ENCODE results near the gene POT1.

Gene POT1

GRCh38 chr7:124887247-124887646 is 42.4 kb downstream of the POT1 start:
- TF ChIP-seq ZNF274 (IDR thresholded peaks at IDR 0.05; ENCODE audit: low read depth, low read length) = no peak
- no peak overlapping the region for H3K4me3 ChIP-seq (ENCODE audit: low read length)

- TF ChIP-seq ZNF274 (IDR thresholded peaks at IDR 0.05; ENCODE audit: low read depth, low read length) = no peak
- no peak overlapping the region for H3K4me3 ChIP-seq (ENCODE audit: low read length)
Observed at GRCh38 chr7:124881981-124882380, 47.6 kb downstream of the POT1 start.

- no peak for TF ChIP-seq ZNF274 (IDR thresholded peaks at IDR 0.05; ENCODE audit: low read depth, low read length)
- H3K4me3 ChIP-seq (ENCODE audit: low read length) = no peak overlapping the region
Observed at GRCh38 chr7:124879771-124880170, 49.9 kb downstream of the POT1 start.

- no peak overlapping the region for H3K4me3 ChIP-seq (ENCODE audit: low read length)
Observed at GRCh38 chr7:124879103-124879502, 50.5 kb downstream of the POT1 start.

GRCh38 chr7:124874644-124875163 is 54.9 kb downstream of the POT1 start:
- no peak overlapping the region for H3K4me3 ChIP-seq (ENCODE audit: low read length)
- no peak for TF ChIP-seq ZNF274 (IDR thresholded peaks at IDR 0.05; ENCODE audit: low read depth, low read length)

More at GRCh38 chr7:124879103-124879502, 50.5 kb downstream of the POT1 start:
- TF ChIP-seq ZNF274 (IDR thresholded peaks at IDR 0.05; ENCODE audit: low read depth, low read length) = no peak

- no peak for TF ChIP-seq ZNF274 (IDR thresholded peaks at IDR 0.05; ENCODE audit: low read depth, low read length)
- no peak overlapping the region for H3K4me3 ChIP-seq (ENCODE audit: low read length)
Observed at GRCh38 chr7:124857672-124858235, 71.9 kb downstream of the POT1 start.

- no peak overlapping the region for H3K4me3 ChIP-seq (ENCODE audit: low read length)
- TF ChIP-seq ZNF274 (IDR thresholded peaks at IDR 0.05; ENCODE audit: low read depth, low read length) = no peak
Observed at GRCh38 chr7:124856299-124856888, 73.2 kb downstream of the POT1 start.

- no peak overlapping the region for H3K4me3 ChIP-seq (ENCODE audit: low read length)
- TF ChIP-seq ZNF274 (IDR thresholded peaks at IDR 0.05; ENCODE audit: low read depth, low read length) = no peak
Observed at GRCh38 chr7:124843336-124843735, 86.3 kb downstream of the POT1 start.

GRCh38 chr7:124840435-124840834 is 89.2 kb downstream of the POT1 start:
- TF ChIP-seq ZNF274 (IDR thresholded peaks at IDR 0.05; ENCODE audit: low read depth, low read length) = no peak
- H3K4me3 ChIP-seq (ENCODE audit: low read length) = no peak overlapping the region

- no peak for TF ChIP-seq ZNF274 (IDR thresholded peaks at IDR 0.05; ENCODE audit: low read depth, low read length)
- no peak overlapping the region for H3K4me3 ChIP-seq (ENCODE audit: low read length)
Observed at GRCh38 chr7:124839687-124840086, 89.9 kb downstream of the POT1 start.

- no peak overlapping the region for H3K4me3 ChIP-seq (ENCODE audit: low read length)
- no peak for TF ChIP-seq ZNF274 (IDR thresholded peaks at IDR 0.05; ENCODE audit: low read depth, low read length)
Observed at GRCh38 chr7:124836173-124836572, 93.5 kb downstream of the POT1 start.

- TF ChIP-seq ZNF274 (IDR thresholded peaks at IDR 0.05; ENCODE audit: low read depth, low read length) = no peak
- no peak overlapping the region for H3K4me3 ChIP-seq (ENCODE audit: low read length)
Observed at GRCh38 chr7:124818807-124819206, 110.8 kb downstream of the POT1 start.

- no peak for TF ChIP-seq ZNF274 (IDR thresholded peaks at IDR 0.05; ENCODE audit: low read depth, low read length)
- no peak overlapping the region for H3K4me3 ChIP-seq (ENCODE audit: low read length)
Observed at GRCh38 chr7:124813994-124814798, 115.4 kb downstream of the POT1 start.

GRCh38 chr7:124812764-124813163 is 116.9 kb downstream of the POT1 start:
- TF ChIP-seq ZNF274 (IDR thresholded peaks at IDR 0.05; ENCODE audit: low read depth, low read length) = no peak

GRCh38 chr7:124811341-124811740 is 118.3 kb downstream of the POT1 start:
- no peak overlapping the region for H3K4me3 ChIP-seq (ENCODE audit: low read length)
- TF ChIP-seq ZNF274 (IDR thresholded peaks at IDR 0.05; ENCODE audit: low read depth, low read length) = no peak

More at GRCh38 chr7:124812764-124813163, 116.9 kb downstream of the POT1 start:
- H3K4me3 ChIP-seq (ENCODE audit: low read length) = no peak overlapping the region
